Testis (tissue), 2 donors: ENCODE data around the gene CDC25B.

Experiments
- CTCF ChIP-seq, 3 experiments: fragments of 450-650 bp in 2 of 3; fragments of 200-600 bp in 1 of 3; sonication (generic) in 1 of 3; IDR thresholded peaks; one replicate each; pipeline ENCODE4 v1.5.1; 2016 to 2019; ENCODE audit warnings: antibody characterized with exemption in 3 of 3, mild to moderate bottlenecking in 2 of 3, moderate library complexity in 1 of 3
- POLR2A ChIP-seq: fragments of 450-650 bp; IDR thresholded peaks from one replicate; pipeline ENCODE4 v1.6.1; 2017; ENCODE audit warnings: antibody characterized with exemption, mild to moderate bottlenecking, moderate library complexity

- TF ChIP-seq CTCF (IDR thresholded peaks at IDR 0.05) (no peak), POLR2A (no peak)
These were observed 6.6 kb downstream of the CDC25B start for GRCh38 chr20:3802524-3803239.
